COLO668 (cell line): ENCODE measurements around the gene KRI1.

ENCODE experiments used
- DNase-seq: peaks from one replicate; lab custom pipeline; 2025; ENCODE audit not compliant: unreplicated experiment; lab: John Stamatoyannopoulos, UW

The KRI1 gene

GRCh38 chr19:10565567-10566407, at the start of gene KRI1:
TSS of gene KRI1 (minus strand) at chr19:10566010. CDS start at chr19:10565999, 11 bp downstream.
- DNase-seq: peak; percentile 98

- DNase-seq: no peak
These were observed 46.8 kb upstream of the KRI1 start for GRCh38 chr19:10612499-10613119.

- no peak for DNase-seq
These were observed 46.1 kb upstream of the KRI1 start for GRCh38 chr19:10611907-10612306.

GRCh38 chr19:10604460-10604980, 38.7 kb upstream of the KRI1 start:
- no peak for DNase-seq

GRCh38 chr19:10603873-10604459, 38.2 kb upstream of the KRI1 start:
- DNase-seq: no peak

- no peak for DNase-seq
These were observed 37.5 kb upstream of the KRI1 start for GRCh38 chr19:10603084-10603872.

GRCh38 chr19:10602330-10603083, 36.7 kb upstream of the KRI1 start:
- DNase-seq: peak; percentile 77

GRCh38 chr19:10601999-10602329, 36.2 kb upstream of the KRI1 start:
- DNase-seq: no peak

GRCh38 chr19:10600149-10600548, 34.3 kb upstream of the KRI1 start:
- no peak for DNase-seq

GRCh38 chr19:10593820-10594637, 28.2 kb upstream of the KRI1 start:
- DNase-seq: no peak

GRCh38 chr19:10593148-10593547, 27.3 kb upstream of the KRI1 start:
- no peak for DNase-seq

GRCh38 chr19:10587839-10588150, 22.0 kb upstream of the KRI1 start:
- DNase-seq: no peak

- peak; percentile 85 for DNase-seq
These were observed 21.4 kb upstream of the KRI1 start, which contains the start of gene AP1M2 for GRCh38 chr19:10587022-10587838. TSS of gene AP1M2 (minus strand) at chr19:10587312. CDS start at chr19:10587231, 81 bp downstream.

- DNase-seq: no peak
These were observed 20.6 kb upstream of the KRI1 start for GRCh38 chr19:10586396-10586795.

- DNase-seq: no peak
These were observed 17.4 kb upstream of the KRI1 start for GRCh38 chr19:10583036-10583776.

- DNase-seq: no peak
These were observed 16.3 kb upstream of the KRI1 start for GRCh38 chr19:10582091-10582490.

- DNase-seq: peak; percentile 86
These were observed 15.3 kb upstream of the KRI1 start for GRCh38 chr19:10580979-10581631.

GRCh38 chr19:10577951-10578350, 12.1 kb upstream of the KRI1 start:
- no peak for DNase-seq
